ENCODE results near the gene REELD1. TPM values are rescaled to one million over a fixed set of nuclear protein-coding genes. Genes with fewer than 3 reads are reported as not detected.

The REELD1 gene
- total RNA-seq, 2 donors from 2014 or later, result 0.79 to 0.97 TPM

DNA sequence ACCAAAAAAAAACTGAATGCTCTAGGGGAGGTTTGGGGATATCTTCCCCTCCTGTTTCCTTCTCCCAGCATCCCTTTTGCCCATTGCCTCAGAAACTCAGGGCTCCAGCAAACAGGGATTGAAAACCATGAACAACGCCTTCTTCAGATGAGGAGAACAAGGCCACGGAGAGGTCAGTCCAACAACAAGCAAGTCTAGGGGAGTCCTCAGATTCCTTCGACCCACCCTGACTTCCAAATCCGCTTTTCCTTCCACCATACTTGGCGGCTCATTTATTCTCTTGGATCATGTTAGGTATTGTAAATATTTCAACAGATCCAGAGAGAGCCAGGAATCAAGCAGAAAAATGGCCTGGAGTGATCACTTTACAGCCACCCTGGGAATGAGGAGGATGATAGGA is 21.9 kb downstream of the REELD1 start:
- Mint-ChIP-seq H3K36me3 (ENCODE audit: insufficient read depth in 2 of 2) (no peaks in the 10 kb centered on the region), H3K27me3 (ENCODE audit: low read depth) (peaks cover 7% of the 10 kb centered on the region), H3K27ac (no peak overlapping the region), H3K9me3 (peaks cover 5 to 6% of the 10 kb centered on the region in 2 donors), H3K4me3 (no peak overlapping the region), H3K4me1 (ENCODE audit: low read depth) (peaks cover 3% of the 10 kb centered on the region)
- ATAC-seq (replicated peaks in 1 of 2) (no peak), DNase-seq (no peak)

DNA sequence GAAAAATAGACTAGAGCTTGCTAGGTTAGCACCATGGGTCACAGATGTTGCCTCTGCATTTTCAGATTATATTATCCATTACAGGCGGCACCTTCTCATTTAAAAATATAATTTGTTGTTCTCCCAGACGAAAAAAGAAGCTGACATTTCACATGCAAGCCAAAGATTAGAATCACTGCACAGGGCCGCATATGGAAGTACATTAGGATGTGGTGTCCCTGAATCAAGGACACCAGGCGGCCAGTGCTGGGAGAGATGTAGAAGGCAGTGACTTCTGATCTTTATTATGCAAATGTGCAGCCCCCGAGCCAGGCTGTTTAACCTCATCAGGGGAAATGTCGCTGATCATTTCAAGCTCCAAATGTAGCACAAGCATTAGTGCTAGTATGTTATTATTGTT is 22.8 kb downstream of the REELD1 start:
- Mint-ChIP-seq H3K36me3 (ENCODE audit: insufficient read depth in 2 of 2) (no peaks in the 10 kb centered on the region), H3K4me1 (ENCODE audit: low read depth) (peaks cover 12% of the 10 kb centered on the region), H3K27me3 (ENCODE audit: low read depth) (peaks cover 7% of the 10 kb centered on the region), H3K27ac (no peak overlapping the region), H3K4me3 (no peak overlapping the region), H3K9me3 (peaks cover under 1 to 4% of the 10 kb centered on the region in 2 donors)
- no peak for DNase-seq
- ATAC-seq (replicated peaks in 1 of 2), result no peak

- no peaks in the 10 kb centered on the region for H3K36me3 Mint-ChIP-seq (ENCODE audit: insufficient read depth in 2 of 2)
Observed at GRCh38 chr4:146238107-146238506, 23.8 kb downstream of the REELD1 start.

DNA sequence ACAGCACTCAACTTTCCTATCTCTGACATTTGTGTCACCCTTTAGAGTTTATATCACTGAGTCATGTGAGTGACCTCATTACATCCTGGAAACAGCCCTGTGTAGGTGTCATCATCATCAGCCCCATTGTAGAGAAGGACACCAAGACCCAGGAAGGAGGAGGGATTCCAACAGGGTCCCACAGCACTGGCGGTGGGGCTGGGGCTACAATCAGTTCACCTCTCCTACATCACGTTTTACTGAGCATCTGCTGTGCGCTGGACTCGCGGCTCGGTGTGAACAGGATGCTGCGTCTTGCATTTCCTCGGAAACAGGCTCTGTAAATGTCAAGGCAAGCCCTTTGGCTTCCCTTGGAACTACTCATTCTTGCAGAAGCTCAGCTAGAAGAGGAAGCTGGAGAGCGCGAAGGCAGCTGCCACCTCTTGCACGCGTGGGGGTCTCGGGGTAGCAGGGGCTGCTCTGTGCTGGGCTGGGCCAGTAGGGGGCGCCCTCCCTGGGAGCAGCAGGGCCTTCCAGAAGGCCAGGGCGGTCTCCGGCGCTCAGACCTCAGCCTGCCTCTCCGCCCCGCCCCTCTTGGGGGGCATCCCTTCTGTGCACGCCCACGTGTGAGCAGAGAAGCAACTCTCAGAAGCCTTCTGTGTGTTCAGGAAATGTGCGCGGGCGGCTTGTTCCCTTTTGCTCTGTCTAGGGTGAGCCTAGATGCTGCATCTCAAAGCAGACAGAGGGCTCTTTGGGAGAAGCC is 29.0 kb downstream of the REELD1 start:
- H3K27me3 Mint-ChIP-seq (ENCODE audit: low read depth), result no peaks in the 10 kb centered on the region
- no peaks in the 10 kb centered on the region for H3K9me3 Mint-ChIP-seq
- H3K4me3 Mint-ChIP-seq, result peak overlapping the region; percentile 82 to 85
- ATAC-seq (replicated peaks in 1 of 2) (peak; percentile 79 to 82), DNase-seq (peak; percentile 79 to 80)
- H3K36me3 Mint-ChIP-seq (ENCODE audit: insufficient read depth in 2 of 2), result no peaks in the 10 kb centered on the region
- peaks cover 52% of the 10 kb centered on the region for H3K4me1 Mint-ChIP-seq (ENCODE audit: low read depth)
- peak overlapping the region; percentile 87 for H3K27ac Mint-ChIP-seq

More at GRCh38 chr4:146238107-146238506, 23.8 kb downstream of the REELD1 start:
- no peak for DNase-seq
- no peak overlapping the region for H3K4me3 Mint-ChIP-seq
- peaks cover 7% of the 10 kb centered on the region for H3K27me3 Mint-ChIP-seq (ENCODE audit: low read depth)
- H3K9me3 Mint-ChIP-seq, result no peaks in the 10 kb centered on the region
- no peak overlapping the region for H3K27ac Mint-ChIP-seq
- ATAC-seq (replicated peaks in 1 of 2), result no peak
- peaks cover 20% of the 10 kb centered on the region for H3K4me1 Mint-ChIP-seq (ENCODE audit: low read depth)

DNA sequence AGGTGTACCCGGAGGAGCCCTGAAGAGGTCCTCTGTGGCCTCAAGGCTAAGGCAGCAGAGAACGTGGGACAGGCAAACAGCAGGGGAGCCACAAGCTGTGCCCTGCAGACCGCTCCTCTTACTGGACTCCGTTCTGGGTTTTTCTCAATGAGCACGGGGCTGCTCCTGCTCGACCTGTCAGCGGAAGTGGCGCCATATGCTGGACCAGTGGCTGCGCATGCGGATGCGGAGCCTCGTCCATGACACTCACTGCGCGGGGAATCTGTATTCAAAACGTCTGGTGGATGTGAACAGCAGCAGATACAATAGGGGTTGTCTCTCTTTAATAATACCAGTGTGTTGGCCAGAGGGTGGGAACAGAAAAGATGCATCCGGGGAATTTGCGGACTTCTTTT is 29.5 kb downstream of the REELD1 start:
- H3K4me3 Mint-ChIP-seq, result peak overlapping the region; percentile 82 to 85
- H3K27me3 Mint-ChIP-seq (ENCODE audit: low read depth), result no peaks in the 10 kb centered on the region
- no peaks in the 10 kb centered on the region for H3K36me3 Mint-ChIP-seq (ENCODE audit: insufficient read depth in 2 of 2)
- no peaks in the 10 kb centered on the region for H3K9me3 Mint-ChIP-seq
- ATAC-seq (replicated peaks in 1 of 2) (no peak), DNase-seq (no peak)
- no peak overlapping the region for H3K27ac Mint-ChIP-seq
- peaks cover 52% of the 10 kb centered on the region for H3K4me1 Mint-ChIP-seq (ENCODE audit: low read depth)

- Mint-ChIP-seq H3K4me3 (peak overlapping the region; percentile 82 to 85), H3K36me3 (ENCODE audit: insufficient read depth in 2 of 2) (no peaks in the 10 kb centered on the region), H3K9me3 (no peaks in the 10 kb centered on the region), H3K27ac (no peak overlapping the region), H3K27me3 (ENCODE audit: low read depth) (no peaks in the 10 kb centered on the region), H3K4me1 (ENCODE audit: low read depth) (peaks cover 52% of the 10 kb centered on the region)
- ATAC-seq (replicated peaks in 1 of 2) (no peak), DNase-seq (no peak)
Observed at GRCh38 chr4:146244496-146244895, 30.2 kb downstream of the REELD1 start.

DNA sequence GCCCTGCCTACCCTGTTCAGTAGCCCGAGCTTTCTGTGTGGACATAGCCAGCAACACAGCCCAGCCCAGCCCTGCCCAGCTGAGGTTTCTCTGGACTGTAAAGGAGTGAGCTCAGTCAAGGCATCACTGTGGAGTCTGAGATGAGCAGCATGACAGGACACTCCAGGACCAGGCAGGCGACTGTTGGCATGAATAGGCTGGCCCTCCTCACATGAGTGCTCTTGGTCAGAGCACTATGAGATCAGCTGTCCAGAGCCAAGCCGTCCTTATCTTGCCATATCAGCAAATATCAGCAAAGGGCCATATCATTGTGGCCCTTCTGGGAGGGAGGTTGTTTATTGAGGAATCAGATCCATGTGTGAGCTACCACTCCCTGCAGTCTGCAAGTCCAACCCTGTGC is 30.9 kb downstream of the REELD1 start:
- no peaks in the 10 kb centered on the region for H3K36me3 Mint-ChIP-seq (ENCODE audit: insufficient read depth in 2 of 2)
- DNase-seq, result no peak
- no peak overlapping the region for H3K4me3 Mint-ChIP-seq
- H3K27me3 Mint-ChIP-seq (ENCODE audit: low read depth), result no peaks in the 10 kb centered on the region
- no peak for ATAC-seq (replicated peaks in 1 of 2)
- no peak overlapping the region for H3K27ac Mint-ChIP-seq
- H3K4me1 Mint-ChIP-seq (ENCODE audit: low read depth), result peaks cover 52% of the 10 kb centered on the region
- H3K9me3 Mint-ChIP-seq, result no peaks in the 10 kb centered on the region

- ATAC-seq (replicated peaks in 1 of 2), result no peak
- no peak for DNase-seq
Observed at GRCh38 chr4:146245850-146246249, 31.5 kb downstream of the REELD1 start.

GRCh38 chr4:146246381-146246780 is 32.0 kb downstream of the REELD1 start:
- no peaks in the 10 kb centered on the region for H3K36me3 Mint-ChIP-seq (ENCODE audit: insufficient read depth in 2 of 2)
- ATAC-seq (replicated peaks in 1 of 2) (no peak), DNase-seq (no peak)
- no peaks in the 10 kb centered on the region for H3K27me3 Mint-ChIP-seq (ENCODE audit: low read depth)
- no peak overlapping the region for H3K4me3 Mint-ChIP-seq
- H3K9me3 Mint-ChIP-seq, result no peaks in the 10 kb centered on the region
- peaks cover 47% of the 10 kb centered on the region for H3K4me1 Mint-ChIP-seq (ENCODE audit: low read depth)
- H3K27ac Mint-ChIP-seq, result no peak overlapping the region

More at GRCh38 chr4:146245850-146246249, 31.5 kb downstream of the REELD1 start:
- no peak overlapping the region for H3K27ac Mint-ChIP-seq
- H3K27me3 Mint-ChIP-seq (ENCODE audit: low read depth), result no peaks in the 10 kb centered on the region
- H3K4me3 Mint-ChIP-seq, result no peak overlapping the region
- H3K4me1 Mint-ChIP-seq (ENCODE audit: low read depth), result peaks cover 52% of the 10 kb centered on the region
- H3K36me3 Mint-ChIP-seq (ENCODE audit: insufficient read depth in 2 of 2), result no peaks in the 10 kb centered on the region
- H3K9me3 Mint-ChIP-seq, result no peaks in the 10 kb centered on the region

DNA sequence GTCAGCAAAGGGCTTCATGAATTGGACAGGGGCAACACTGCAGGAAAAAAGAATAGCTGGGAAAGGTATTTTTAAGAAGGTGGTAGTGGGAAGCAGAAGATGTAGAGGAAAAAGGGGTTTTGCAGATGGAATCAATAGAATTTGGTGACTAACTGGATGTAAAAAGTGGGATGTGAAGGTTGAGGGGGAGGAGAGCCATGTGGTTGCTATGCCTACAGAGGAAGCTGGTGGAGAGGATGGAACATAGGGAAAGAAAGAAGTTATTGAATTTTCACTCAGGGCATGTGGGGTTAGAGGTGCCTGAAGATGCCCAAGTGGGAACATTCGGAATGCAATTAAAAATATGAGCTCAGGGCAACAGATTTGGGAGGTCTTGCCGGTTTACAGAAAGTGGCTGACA is 33.0 kb downstream of the REELD1 start:
- Mint-ChIP-seq H3K27ac (no peak overlapping the region), H3K4me1 (ENCODE audit: low read depth) (peaks cover 37% of the 10 kb centered on the region), H3K36me3 (ENCODE audit: insufficient read depth in 2 of 2) (no peaks in the 10 kb centered on the region), H3K27me3 (ENCODE audit: low read depth) (no peaks in the 10 kb centered on the region), H3K9me3 (no peaks in the 10 kb centered on the region), H3K4me3 (no peak overlapping the region)
- DNase-seq (no peak), ATAC-seq (replicated peaks in 1 of 2) (no peak)

DNA sequence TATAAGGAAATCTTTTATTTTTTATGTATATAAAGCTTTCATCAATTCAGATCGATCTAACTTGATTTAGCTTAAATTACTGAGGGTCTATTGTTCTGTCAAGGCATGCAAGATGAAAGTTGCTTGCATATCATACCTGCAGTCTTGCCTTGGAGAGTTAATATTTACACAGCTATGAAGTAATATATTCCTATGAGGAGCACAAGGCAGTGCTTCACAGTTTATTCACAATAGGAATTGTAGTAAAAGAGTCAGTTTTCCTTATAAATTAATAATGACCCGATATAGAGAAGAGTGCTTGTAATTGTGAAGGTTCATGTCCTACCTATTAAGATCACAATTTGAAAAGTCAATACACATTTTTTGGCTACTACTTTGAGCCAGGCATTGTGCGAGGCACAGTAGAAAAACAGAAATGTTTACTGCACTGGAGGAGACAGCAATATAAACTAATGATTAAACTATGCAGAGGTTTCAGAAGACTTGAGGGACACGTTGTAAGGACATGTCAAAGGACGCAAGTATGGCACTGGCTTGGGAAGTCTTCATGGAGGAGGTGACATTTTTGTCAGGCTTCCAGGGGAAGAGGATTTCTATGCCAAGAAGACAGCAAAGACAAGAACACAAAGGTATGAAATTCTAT is 38.8 kb downstream of the REELD1 start:
- no peaks in the 10 kb centered on the region for H3K27me3 Mint-ChIP-seq (ENCODE audit: low read depth)
- DNase-seq (no peak), ATAC-seq (replicated peaks in 1 of 2) (no peak)
- no peaks in the 10 kb centered on the region for H3K9me3 Mint-ChIP-seq
- no peak overlapping the region for H3K27ac Mint-ChIP-seq
- no peaks in the 10 kb centered on the region for H3K4me1 Mint-ChIP-seq (ENCODE audit: low read depth)
- no peak overlapping the region for H3K4me3 Mint-ChIP-seq
- no peaks in the 10 kb centered on the region for H3K36me3 Mint-ChIP-seq (ENCODE audit: insufficient read depth in 2 of 2)

- Mint-ChIP-seq H3K27ac (no peak overlapping the region), H3K4me3 (no peak overlapping the region), H3K4me1 (ENCODE audit: low read depth) (no peaks in the 10 kb centered on the region), H3K9me3 (no peaks in the 10 kb centered on the region), H3K36me3 (ENCODE audit: insufficient read depth in 2 of 2) (peaks cover 0 to 1% of the 10 kb centered on the region in 2 donors), H3K27me3 (ENCODE audit: low read depth) (no peaks in the 10 kb centered on the region)
- ATAC-seq (replicated peaks in 1 of 2) (no peak), DNase-seq (no peak)
Observed at GRCh38 chr4:146255463-146255862, 41.1 kb downstream of the REELD1 start.

DNA sequence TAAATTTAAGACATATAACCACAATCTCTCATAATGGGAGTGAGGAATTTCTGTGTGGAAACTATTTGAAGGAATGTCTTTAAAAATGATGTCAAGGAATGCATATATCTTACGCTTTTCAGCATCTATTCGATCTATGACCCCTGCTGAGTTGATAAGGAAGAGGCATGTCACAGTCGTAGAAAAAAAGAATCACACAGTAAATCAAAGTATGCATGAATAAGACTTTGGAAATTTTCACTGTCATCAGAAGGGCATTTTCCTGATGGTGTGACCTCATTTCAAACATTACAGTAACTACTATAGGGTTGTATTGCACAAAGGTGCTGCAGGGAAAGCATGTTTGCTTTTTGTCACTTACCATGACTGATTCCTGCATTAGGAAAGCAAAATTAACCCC is 41.5 kb downstream of the REELD1 start:
- no peak overlapping the region for H3K27ac Mint-ChIP-seq
- no peak overlapping the region for H3K4me3 Mint-ChIP-seq
- no peak for DNase-seq
- H3K27me3 Mint-ChIP-seq (ENCODE audit: low read depth), result no peaks in the 10 kb centered on the region
- no peak for ATAC-seq (replicated peaks in 1 of 2)
- no peaks in the 10 kb centered on the region for H3K4me1 Mint-ChIP-seq (ENCODE audit: low read depth)
- no peaks in the 10 kb centered on the region for H3K9me3 Mint-ChIP-seq
- peaks cover 0 to 1% of the 10 kb centered on the region in 2 donors for H3K36me3 Mint-ChIP-seq (ENCODE audit: insufficient read depth in 2 of 2)
